GM19467 (cell line): ENCODE results near the gene MDFI.

Experiments
- ATAC-seq: cut with Tn5 transposase; IDR thresholded peaks from one replicate; pipeline ENCODE4 v1.9.1; 2021; ENCODE audit warnings: mild to moderate bottlenecking, moderate library complexity; ENCODE audit not compliant: unreplicated experiment

Gene MDFI

DNA sequence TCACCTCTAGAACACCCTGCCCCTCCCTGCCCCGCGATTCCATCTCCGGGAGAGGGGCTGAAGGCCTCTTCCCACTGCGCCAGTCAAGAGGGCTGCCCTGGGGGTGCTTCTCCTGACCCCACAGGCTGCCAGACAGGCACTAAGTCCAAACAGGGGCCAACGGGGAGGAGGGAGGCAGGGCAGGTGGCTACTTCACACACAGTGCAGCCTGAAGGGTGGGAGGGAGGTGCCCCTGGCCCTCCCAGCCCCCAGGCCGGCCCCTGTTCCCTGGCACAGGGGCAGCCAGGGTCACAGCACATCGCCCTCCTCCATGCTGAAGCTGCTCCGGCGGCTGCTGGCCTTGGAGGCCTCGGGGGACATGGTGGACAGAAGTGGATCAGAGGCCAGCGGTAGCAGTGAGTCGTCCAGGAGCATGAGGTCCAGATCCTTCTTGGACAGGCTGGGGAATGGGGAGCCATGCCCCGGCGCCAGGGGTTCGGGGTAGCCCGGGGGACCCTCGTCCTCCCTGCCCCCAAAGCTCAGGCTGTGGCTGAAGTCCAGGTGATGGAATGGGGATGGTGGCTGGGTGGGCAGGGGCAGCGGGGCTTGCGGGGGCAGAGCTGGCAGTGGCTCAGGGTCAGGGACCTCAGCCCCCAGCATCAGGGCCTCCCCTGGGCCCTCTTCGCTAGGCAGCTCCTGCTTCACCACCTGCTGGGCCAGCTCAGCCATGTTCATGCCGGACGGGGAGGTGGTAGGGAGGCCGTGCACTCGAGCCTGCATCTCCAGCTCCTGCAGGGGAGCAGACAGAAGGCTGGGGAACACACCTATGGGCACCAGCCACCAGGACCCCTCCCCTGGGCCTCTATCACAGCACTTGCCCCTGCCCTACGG is 46.3 kb downstream of the MDFI start:
- ATAC-seq = no peak

GRCh38 chr6:41685641-41686380 is 47.5 kb downstream of the MDFI start:
- ATAC-seq = no peak

GRCh38 chr6:41687501-41688175 is 49.4 kb downstream of the MDFI start:
- no peak for ATAC-seq

DNA sequence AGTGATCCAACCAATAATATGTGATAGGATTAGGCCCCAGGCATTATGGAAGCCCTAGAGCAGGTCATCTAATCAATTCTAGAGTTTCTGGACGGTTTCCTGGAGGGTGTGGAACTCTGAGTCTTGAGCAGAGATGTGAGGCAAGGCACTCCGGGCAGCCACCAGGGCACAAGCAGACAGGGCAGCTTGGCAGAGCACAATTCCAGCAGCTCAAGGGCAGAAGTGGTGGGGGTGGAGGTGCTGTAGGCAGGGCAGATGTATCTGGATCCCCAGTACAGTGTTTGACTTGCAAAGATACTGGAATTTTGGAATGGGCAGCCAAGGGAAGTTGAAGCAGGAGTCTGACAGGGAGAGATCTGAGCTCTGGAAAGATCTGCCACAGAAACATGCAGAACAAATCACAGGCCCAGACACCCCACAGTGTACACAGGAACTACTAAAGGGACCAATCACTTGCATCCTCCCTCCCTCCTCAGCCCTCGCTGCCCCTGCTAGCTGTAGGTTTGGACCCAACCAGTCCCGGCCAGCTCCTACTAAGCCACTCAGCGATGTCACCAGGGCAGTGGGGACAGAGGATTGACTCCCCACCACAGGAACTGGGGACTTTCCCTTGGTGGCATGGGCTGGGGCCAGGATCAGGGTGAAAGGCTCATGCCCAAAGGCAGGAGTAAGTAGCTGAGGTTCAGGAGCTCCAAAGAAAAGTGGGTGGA is 50.1 kb downstream of the MDFI start:
- no peak for ATAC-seq

DNA sequence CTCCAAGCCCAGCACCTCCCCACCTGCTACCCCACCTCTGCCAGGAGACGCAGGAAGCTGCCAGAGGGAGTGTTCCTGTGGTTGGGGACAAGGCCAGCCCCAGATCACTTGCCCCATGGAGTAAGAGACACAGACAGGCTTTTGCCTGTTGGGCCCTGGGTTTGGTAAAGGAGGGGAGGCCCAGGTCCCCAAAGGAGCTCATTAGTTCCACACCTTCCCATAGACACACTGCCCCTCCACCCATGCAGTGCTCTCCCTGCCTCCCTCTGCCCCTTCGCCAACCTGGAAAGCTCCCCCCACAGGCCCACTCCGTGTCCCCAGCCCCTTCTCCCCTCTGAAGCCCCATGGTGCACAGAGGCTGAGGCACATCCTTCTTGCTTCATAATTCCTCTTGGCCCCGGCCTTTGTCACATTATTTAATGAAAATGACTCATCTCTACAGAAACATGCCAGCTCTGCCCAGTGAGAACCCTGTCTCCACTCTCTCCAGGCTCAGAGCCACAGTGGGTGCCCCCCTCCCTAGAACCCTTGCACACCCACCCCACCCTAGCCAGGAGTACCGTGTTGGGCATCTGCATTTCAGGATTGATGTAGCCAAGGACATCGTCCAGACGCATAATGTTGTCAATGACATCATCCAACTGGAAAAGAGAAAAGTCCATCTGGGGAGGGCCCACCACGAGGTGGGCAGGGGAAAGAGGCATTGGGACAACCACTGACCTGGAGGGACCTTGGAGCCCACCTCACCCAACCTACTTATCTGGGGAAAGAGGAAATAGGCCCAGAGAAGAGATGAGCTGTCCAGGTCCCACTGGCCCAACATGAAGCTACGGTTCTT is 51.1 kb downstream of the MDFI start:
- no peak for ATAC-seq

GRCh38 chr6:41690541-41691330 is 52.5 kb downstream of the MDFI start:
- no peak for ATAC-seq

DNA sequence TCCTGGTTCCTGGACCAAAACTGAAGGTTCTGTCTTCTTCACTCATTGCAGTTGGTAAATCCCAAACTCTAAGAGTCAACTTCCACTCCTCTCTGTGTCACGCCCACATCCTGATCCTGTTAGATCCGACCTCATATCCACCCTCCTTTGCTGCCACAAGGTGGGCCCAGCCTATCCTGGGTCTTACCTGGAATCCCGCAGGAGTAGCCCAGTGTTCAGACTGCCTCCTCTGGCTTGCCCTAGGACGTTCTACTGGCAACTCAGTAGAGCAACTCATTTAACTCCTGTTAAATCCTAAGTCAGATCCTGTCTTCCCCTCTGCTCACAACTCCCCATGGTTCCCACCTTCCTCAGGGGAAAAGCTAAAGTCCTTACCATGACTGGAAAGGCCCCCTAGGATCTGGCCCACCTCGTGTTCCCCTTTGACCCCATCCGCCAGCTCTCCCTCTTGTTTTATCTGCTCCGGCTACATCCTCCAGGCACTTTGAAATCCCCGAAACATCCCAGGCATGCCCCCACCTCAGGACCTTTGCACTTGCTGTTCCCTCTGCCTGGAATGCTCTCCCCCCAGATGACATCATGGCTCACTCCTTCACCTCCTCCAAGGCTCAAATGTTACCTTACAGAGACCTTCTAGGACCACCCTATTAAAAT is 53.3 kb downstream of the MDFI start:
- no peak for ATAC-seq

- ATAC-seq = no peak
Measured at GRCh38 chr6:41692080-41692675, 53.9 kb downstream of the MDFI start.

GRCh38 chr6:41692730-41693129 is 54.5 kb downstream of the MDFI start:
- ATAC-seq = no peak

- ATAC-seq = no peak
Measured at GRCh38 chr6:41693281-41694240, 55.3 kb downstream of the MDFI start.

GRCh38 chr6:41694815-41695526 is 56.7 kb downstream of the MDFI start:
- no peak for ATAC-seq

- no peak for ATAC-seq
Measured at GRCh38 chr6:41695825-41696224, 57.6 kb downstream of the MDFI start.

DNA sequence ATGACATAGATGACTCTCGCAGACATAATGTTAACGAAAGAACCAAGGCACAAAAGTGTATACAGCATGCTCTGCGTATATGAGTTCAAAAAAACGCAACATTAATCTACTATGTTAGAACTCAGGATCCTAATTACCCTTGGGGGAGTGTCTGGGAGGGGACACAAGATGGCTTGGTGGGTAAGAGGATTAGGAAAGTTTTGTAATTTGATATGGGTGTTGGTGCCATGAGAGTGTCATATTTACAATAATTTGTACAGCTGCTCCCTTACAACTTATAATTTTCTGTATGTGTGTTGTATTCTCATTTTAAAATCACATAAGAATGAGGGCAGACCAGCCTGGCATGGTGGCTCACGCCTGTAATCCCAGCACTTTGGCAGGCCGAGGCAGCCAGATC is 58.5 kb downstream of the MDFI start:
- ATAC-seq = no peak

DNA sequence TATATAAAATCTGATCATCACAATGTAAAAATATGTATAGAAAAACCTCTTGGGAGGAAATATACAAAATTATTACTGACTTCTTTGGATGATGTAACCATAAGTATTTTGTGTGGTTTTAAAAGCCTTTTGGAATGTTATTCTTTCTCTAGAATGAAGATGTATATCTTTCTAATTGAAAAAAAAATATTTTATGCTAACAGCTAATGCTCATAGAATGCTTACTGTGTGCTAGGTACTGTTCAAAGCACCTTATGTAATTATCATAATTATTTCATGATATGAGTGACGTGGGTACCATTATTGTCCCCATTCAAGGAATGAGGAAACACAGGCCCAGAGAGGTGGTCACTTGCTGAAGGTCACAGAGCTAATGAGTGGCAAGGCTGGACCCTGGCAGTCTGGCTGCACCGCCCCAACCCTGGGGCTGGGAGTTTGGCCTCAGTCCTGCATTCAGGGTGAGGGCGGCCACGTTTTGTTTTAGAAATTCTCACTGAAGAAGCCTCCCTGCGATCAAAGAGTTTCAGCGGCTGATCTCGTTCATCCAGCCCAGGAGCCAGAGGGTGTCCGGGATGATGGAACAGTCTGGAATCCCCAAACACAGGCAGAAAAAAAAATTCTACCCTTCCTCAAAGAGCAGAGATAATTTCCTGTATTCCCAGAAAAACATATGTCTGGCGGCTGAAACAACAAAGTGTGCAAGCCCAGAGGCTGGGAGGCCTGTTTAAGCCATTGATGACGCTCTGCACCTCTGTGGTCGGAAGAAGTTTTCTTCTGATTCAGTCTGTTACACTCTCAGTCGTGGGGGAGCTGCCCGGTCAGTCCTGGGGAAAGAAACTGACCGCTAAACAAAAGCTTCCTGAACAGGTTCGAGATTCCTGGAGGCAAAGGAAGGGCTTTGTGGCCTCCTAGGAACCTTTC is 59.9 kb downstream of the MDFI start:
- ATAC-seq = no peak

GRCh38 chr6:41699063-41699462 is 60.8 kb downstream of the MDFI start:
- ATAC-seq = no peak
